Measurements from ENCODE around the gene THEM5.

DNA sequence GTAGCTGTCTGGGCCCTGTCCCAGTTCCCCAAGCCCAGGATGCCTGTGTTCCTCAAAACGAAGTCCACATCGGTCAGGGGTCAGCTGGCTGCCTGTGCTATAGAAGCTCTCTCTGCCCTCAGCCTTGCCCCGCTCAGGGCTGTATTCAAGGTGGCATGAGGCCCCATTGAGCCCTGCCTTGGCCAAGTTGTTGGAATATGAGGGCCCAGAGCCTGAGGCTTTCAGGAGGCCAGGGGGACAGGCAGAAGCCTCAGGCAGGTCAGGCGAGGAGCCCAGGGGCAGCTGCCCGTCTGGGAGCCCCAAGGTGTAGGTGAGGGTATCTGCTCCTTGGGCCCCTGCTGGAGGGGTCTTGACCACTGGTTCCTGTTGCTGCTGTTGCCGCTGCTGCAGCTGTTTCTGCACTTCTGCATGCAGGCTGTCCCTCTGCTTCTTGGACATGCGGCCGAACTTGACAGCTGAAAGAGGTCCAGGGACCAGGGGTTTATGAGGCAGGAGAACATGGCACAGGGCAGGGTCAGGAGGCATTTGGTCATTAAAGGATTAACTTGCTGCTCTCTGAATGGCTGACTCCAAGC lies 38.5 kb downstream of the THEM5 start:
- TF ChIP-seq GLIS3 (CRISPR knock-in tag; IDR thresholded peaks at IDR 0.05), result no peak
- TF ChIP-seq ARNTL (CRISPR knock-in tag; IDR thresholded peaks at IDR 0.05; ENCODE audit: borderline replicate concordance, low read depth), result no peak
- TF ChIP-seq, protein P1, sequence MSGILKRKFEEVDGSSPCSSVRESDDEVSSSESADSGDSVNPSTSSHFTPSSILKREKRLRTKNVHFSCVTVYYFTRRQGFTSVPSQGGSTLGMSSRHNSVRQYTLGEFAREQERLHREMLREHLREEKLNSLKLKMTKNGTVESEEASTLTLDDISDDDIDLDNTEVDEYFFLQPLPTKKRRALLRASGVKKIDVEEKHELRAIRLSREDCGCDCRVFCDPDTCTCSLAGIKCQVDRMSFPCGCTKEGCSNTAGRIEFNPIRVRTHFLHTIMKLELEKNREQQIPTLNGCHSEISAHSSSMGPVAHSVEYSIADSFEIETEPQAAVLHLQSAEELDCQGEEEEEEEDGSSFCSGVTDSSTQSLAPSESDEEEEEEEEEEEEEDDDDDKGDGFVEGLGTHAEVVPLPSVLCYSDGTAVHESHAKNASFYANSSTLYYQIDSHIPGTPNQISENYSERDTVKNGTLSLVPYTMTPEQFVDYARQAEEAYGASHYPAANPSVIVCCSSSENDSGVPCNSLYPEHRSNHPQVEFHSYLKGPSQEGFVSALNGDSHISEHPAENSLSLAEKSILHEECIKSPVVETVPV (CRISPR knock-in tag; IDR thresholded peaks at IDR 0.05), result no peak
- TF ChIP-seq, protein P2, sequence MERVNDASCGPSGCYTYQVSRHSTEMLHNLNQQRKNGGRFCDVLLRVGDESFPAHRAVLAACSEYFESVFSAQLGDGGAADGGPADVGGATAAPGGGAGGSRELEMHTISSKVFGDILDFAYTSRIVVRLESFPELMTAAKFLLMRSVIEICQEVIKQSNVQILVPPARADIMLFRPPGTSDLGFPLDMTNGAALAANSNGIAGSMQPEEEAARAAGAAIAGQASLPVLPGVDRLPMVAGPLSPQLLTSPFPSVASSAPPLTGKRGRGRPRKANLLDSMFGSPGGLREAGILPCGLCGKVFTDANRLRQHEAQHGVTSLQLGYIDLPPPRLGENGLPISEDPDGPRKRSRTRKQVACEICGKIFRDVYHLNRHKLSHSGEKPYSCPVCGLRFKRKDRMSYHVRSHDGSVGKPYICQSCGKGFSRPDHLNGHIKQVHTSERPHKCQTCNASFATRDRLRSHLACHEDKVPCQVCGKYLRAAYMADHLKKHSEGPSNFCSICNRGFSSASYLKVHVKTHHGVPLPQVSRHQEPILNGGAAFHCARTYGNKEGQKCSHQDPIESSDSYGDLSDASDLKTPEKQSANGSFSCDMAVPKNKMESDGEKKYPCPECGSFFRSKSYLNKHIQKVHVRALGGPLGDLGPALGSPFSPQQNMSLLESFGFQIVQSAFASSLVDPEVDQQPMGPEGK (CRISPR knock-in tag; IDR thresholded peaks at IDR 0.05; ENCODE audit: borderline replicate concordance), result no peak
- no peak for TF ChIP-seq ZFP3 (CRISPR knock-in tag; IDR thresholded peaks at IDR 0.05)
- no peak for TF ChIP-seq CSDC2 (CRISPR knock-in tag; IDR thresholded peaks at IDR 0.05)
- no peak for TF ChIP-seq ISL1 (CRISPR knock-in tag; IDR thresholded peaks at IDR 0.05)
- TF ChIP-seq, protein P3, sequence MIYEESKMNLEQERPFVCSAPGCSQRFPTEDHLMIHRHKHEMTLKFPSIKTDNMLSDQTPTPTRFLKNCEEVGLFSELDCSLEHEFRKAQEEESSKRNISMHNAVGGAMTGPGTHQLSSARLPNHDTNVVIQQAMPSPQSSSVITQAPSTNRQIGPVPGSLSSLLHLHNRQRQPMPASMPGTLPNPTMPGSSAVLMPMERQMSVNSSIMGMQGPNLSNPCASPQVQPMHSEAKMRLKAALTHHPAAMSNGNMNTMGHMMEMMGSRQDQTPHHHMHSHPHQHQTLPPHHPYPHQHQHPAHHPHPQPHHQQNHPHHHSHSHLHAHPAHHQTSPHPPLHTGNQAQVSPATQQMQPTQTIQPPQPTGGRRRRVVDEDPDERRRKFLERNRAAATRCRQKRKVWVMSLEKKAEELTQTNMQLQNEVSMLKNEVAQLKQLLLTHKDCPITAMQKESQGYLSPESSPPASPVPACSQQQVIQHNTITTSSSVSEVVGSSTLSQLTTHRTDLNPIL (CRISPR knock-in tag; IDR thresholded peaks at IDR 0.05; ENCODE audit: low read depth), result no peak
- TF ChIP-seq RARB (CRISPR knock-in tag; IDR thresholded peaks at IDR 0.05), result no peak
- TF ChIP-seq TCF4 (CRISPR knock-in tag; IDR thresholded peaks at IDR 0.05; ENCODE audit: borderline replicate concordance), result no peak
- TF ChIP-seq ESRRG (CRISPR knock-in tag; IDR thresholded peaks at IDR 0.05), result no peak
- TF ChIP-seq PPARA (CRISPR knock-in tag; IDR thresholded peaks at IDR 0.05; ENCODE audit: borderline replicate concordance), result no peak
- TF ChIP-seq, protein P4, sequence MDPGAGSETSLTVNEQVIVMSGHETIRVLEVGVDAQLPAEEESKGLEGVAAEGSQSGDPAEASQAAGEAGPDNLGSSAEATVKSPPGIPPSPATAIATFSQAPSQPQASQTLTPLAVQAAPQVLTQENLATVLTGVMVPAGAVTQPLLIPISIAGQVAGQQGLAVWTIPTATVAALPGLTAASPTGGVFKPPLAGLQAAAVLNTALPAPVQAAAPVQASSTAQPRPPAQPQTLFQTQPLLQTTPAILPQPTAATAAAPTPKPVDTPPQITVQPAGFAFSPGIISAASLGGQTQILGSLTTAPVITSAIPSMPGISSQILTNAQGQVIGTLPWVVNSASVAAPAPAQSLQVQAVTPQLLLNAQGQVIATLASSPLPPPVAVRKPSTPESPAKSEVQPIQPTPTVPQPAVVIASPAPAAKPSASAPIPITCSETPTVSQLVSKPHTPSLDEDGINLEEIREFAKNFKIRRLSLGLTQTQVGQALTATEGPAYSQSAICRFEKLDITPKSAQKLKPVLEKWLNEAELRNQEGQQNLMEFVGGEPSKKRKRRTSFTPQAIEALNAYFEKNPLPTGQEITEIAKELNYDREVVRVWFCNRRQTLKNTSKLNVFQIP (CRISPR knock-in tag; IDR thresholded peaks at IDR 0.05; ENCODE audit: borderline replicate concordance, low read depth), result no peak
